ENCODE results near the gene DAB1.
"Not testable (repeated sequence)": the region's sequence is repeated elsewhere in the genome, so short reads cannot be mapped to it uniquely, and the experiment has no call there.

The DAB1 gene

GRCh38 chr1:57344265-57344664, 79.6 kb downstream of the DAB1 start:
- ChIA-PET CTCF (no interaction called here), POLR2A (ENCODE audit: low non-redundant PET) (no interaction called here)
- H3K27ac ChIP-seq: no peak overlapping the region
- no peak for DNase-seq (ENCODE audit: low spot score)
- no peak for TF ChIP-seq CTCF (conservative IDR thresholded peaks at IDR 0.05; ENCODE audit: low read depth)

- DNase-seq (ENCODE audit: low spot score); H3K27ac ChIP-seq; POLR2A ChIA-PET (ENCODE audit: low non-redundant PET): not testable (repeated sequence)
- CTCF ChIA-PET: interaction anchor here (0.7 kb wide), 1 partner anchor 447 kb away, joined by 3 read pairs; no protein-coding TSS in a partner anchor
Measured at GRCh38 chr1:57343298-57343915, 80.5 kb downstream of the DAB1 start.

GRCh38 chr1:57341721-57342120, 82.1 kb downstream of the DAB1 start:
- no peak for DNase-seq (ENCODE audit: low spot score)
- no peak for TF ChIP-seq CTCF (conservative IDR thresholded peaks at IDR 0.05; ENCODE audit: low read depth)
- no peak overlapping the region for H3K27ac ChIP-seq
- ChIA-PET POLR2A (ENCODE audit: low non-redundant PET) (no interaction called here), CTCF (no interaction called here)

DNA sequence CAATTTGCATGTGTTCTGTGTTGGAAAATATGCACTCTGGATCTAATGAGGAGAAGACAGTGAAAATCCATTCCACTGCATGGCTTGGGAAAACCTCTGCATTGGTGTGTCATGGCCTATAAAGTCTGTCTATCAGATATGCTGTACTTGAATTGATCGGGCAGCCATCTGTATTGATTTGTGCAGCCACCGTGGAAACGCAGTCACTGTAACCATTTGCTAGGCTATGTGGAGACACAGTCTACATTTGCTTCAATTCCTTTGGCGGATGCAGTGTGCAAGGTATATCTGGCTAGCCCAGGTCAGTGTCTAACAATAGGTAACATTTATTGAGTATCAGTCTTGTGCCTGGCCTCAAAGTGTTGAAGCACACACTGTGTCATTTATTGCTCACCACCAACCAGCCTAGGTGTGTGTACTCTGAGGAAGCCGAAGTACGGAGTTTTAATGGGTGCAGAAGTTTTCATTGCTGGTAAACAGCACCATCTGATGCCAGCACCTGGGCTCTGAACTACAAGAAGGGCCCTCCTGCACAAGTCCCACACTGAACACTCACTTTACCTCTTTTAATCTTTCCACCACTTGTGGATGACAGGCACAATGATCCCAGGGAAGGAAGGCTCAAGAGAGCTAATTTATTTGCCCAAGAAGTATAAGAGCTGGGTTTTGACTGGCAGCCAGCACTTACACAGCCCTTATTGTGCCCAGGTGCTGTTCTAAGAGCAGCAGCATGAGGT, 83.4 kb downstream of the DAB1 start:
- CTCF ChIA-PET: no interaction called here
- no peak for DNase-seq (ENCODE audit: low spot score)
- H3K27ac ChIP-seq: no peak overlapping the region
- no peak for TF ChIP-seq CTCF (conservative IDR thresholded peaks at IDR 0.05; ENCODE audit: low read depth)
- POLR2A ChIA-PET (ENCODE audit: low non-redundant PET): no interaction called here

DNA sequence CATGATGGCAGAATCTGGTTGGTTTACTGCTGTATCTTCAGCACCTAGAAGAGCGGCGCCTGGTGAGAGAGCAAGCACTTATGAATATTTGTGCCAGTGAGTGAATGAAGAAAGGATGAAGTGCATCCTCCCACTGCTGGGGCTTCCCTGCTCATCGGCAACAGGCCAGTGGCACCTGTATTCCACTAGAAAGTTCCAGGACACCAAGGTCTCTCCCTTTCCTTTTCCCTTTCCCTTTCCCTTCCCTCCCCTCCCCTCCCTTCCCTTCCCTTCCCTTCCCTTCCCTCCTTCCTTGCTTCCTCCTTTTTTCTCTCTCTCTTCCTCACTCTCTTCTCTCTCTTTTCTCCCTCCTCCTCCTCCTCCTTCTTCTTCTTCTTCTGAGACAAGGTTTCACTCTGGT, 86.2 kb downstream of the DAB1 start:
- no peak for DNase-seq (ENCODE audit: low spot score)
- ChIA-PET CTCF (no interaction called here), POLR2A (ENCODE audit: low non-redundant PET) (no interaction called here)
- no peak for TF ChIP-seq CTCF (conservative IDR thresholded peaks at IDR 0.05; ENCODE audit: low read depth)
- H3K27ac ChIP-seq: no peak overlapping the region

- no peak for TF ChIP-seq CTCF (conservative IDR thresholded peaks at IDR 0.05; ENCODE audit: low read depth)
- CTCF ChIA-PET: no interaction called here
- POLR2A ChIA-PET (ENCODE audit: low non-redundant PET): no interaction called here
- no peak for DNase-seq (ENCODE audit: low spot score)
- H3K27ac ChIP-seq: no peak overlapping the region
Measured at GRCh38 chr1:57336793-57337192, 87.1 kb downstream of the DAB1 start.

- POLR2A ChIA-PET (ENCODE audit: low non-redundant PET): no interaction called here
- no peak for TF ChIP-seq CTCF (conservative IDR thresholded peaks at IDR 0.05; ENCODE audit: low read depth)
- no peak overlapping the region for H3K27ac ChIP-seq
- DNase-seq (ENCODE audit: low spot score): no peak
- CTCF ChIA-PET: interaction anchor here (0.7 kb wide), 1 partner anchor 51 kb away, joined by 3 read pairs; no protein-coding TSS in a partner anchor
Measured at GRCh38 chr1:57331620-57332019, 92.2 kb downstream of the DAB1 start.
